Mononuclear cell (primary cell): Measurements from ENCODE around the gene TTC28. TPM values are rescaled to one million over a fixed set of nuclear protein-coding genes. Genes with fewer than 3 reads are reported as not detected.

Experiments
- H3K27me3 ChIP-seq: 2 replicates; pipeline ENCODE4 v1.6.0; 2011; ENCODE audit warnings: low read length, control low read depth; ENCODE audit not compliant: insufficient read depth
- H3K4me1 ChIP-seq: 2 replicates; pipeline ENCODE4 v1.5.1; 2011; ENCODE audit warnings: mild to moderate bottlenecking, low read length, control low read depth; ENCODE audit not compliant: insufficient read depth
- H3K4me3 ChIP-seq: 2 replicates; pipeline ENCODE4 v1.5.1; 2011; ENCODE audit warnings: mild to moderate bottlenecking, low read length, moderate library complexity
- H3K9me3 ChIP-seq: 2 replicates; pipeline ENCODE4 v1.5.1; 2011; ENCODE audit warnings: low read depth, mild to moderate bottlenecking, control low read depth, low read length
- total RNA-seq: library from RNA; depleted of rRNA; stranded (reverse); fragments of >200 nt; gene quantifications from one replicate; pipeline ENCODE4 v1.2.3, GENCODE V29; 2012

Gene TTC28
- total RNA-seq, 1 donor = 1.5 TPM

DNA sequence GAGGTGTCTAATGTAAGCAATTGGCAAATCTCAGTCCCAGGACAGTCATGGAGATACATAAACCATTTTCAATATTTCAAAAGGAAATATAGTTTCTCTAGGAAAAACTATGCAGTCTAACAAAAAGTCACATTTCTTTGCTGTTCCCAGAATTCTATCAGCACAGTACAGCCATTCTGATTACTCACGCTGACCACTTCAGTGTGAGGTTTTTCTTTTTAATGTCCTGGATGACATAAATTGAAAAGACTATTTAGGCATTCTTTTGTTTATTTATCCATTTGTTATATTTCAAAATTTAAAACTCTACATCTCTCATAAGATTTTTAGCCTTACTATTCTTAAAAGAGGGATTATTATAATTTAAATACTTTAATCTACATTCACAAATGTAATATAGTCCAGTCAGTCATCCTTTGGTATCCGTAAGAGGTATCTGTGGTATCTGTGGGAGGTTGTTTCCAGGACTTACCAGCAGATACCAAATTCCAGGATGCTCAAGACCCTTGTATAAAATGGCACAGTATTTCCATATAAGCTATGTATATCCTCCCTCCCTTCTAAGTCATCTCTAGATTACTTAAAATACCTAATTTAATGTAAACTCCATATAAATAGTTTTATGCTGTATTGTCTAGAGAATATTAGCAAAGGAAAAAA lies 429.5 kb downstream of the TTC28 start:
- Histone ChIP-seq H3K9me3 (no peaks in the 10 kb centered on the region), H3K27me3 (no peaks in the 10 kb centered on the region), H3K4me1 (no peaks in the 10 kb centered on the region), H3K4me3 (no peak overlapping the region)

- Histone ChIP-seq H3K4me3 (no peak overlapping the region), H3K27me3 (no peaks in the 10 kb centered on the region), H3K9me3 (no peaks in the 10 kb centered on the region), H3K4me1 (no peaks in the 10 kb centered on the region)
Measured at GRCh38 chr22:28249402-28249801, 430.2 kb downstream of the TTC28 start.

GRCh38 chr22:28247667-28248363 lies 431.8 kb downstream of the TTC28 start:
- H3K9me3 ChIP-seq = no peaks in the 10 kb centered on the region

DNA sequence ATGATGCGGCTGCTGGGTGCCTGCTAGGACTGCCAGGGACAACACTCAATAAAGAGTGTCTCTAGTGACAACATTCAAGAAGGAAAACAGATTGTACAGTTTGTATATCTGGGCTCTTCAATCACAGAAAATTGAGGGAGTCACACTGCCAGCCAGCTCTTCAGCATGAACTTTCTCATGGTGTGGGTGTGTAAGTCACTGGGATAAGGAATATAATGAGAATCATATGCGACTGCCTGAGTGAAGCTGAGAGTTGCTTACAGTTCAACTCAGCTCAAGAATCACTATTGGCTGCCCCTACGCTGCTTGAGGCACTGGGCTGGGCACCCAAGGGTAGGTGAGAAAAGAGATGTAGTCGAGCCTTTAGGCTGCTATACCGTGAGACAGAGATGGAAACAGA lies 432.5 kb downstream of the TTC28 start:
- no peaks in the 10 kb centered on the region for H3K4me1 ChIP-seq
- no peaks in the 10 kb centered on the region for H3K27me3 ChIP-seq
- no peak overlapping the region for H3K4me3 ChIP-seq
- H3K9me3 ChIP-seq = no peaks in the 10 kb centered on the region

More at GRCh38 chr22:28247667-28248363, 431.8 kb downstream of the TTC28 start:
- Histone ChIP-seq H3K27me3 (no peaks in the 10 kb centered on the region), H3K4me1 (no peaks in the 10 kb centered on the region), H3K4me3 (no peak overlapping the region)

GRCh38 chr22:28246397-28246796 lies 433.2 kb downstream of the TTC28 start:
- Histone ChIP-seq H3K9me3 (no peaks in the 10 kb centered on the region), H3K4me3 (no peak overlapping the region), H3K4me1 (no peaks in the 10 kb centered on the region), H3K27me3 (no peaks in the 10 kb centered on the region)

DNA sequence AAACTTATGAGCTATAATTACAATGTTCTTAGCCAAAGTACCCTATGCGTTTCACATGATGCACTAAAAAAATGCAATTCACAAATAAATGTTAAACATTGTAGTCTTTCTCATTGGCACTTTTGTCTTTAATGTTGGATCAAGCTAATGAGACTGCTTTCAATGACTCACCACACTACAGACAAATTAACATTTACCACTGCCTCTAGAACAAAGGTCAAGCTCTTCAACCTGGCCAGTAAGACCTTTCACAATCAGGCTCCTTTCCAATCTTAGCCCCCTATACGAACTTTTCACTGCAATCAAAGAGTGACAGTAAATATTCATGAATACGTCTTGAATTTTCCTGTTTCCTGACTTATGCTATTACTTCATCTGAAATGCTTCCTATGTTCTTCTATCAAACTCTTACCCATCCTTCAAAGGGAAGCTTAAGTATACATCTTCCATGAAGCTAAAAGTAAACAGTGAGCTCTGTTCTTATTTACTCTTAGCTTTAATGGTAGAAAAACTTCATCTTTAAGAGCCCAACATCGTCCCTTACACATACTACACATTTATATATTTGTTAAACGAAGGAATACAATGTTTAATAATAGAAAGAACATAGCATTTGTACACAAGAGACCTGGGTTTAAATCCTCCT lies 433.9 kb downstream of the TTC28 start:
- H3K4me1 ChIP-seq = no peaks in the 10 kb centered on the region
- no peak overlapping the region for H3K4me3 ChIP-seq
- H3K9me3 ChIP-seq = no peaks in the 10 kb centered on the region
- H3K27me3 ChIP-seq = no peaks in the 10 kb centered on the region

GRCh38 chr22:28244757-28245156 lies 434.9 kb downstream of the TTC28 start:
- no peaks in the 10 kb centered on the region for H3K4me1 ChIP-seq
- H3K9me3 ChIP-seq = no peaks in the 10 kb centered on the region
- no peaks in the 10 kb centered on the region for H3K27me3 ChIP-seq
- no peak overlapping the region for H3K4me3 ChIP-seq

GRCh38 chr22:28243539-28243938 lies 436.1 kb downstream of the TTC28 start:
- Histone ChIP-seq H3K9me3 (no peaks in the 10 kb centered on the region), H3K4me3 (no peak overlapping the region)

DNA sequence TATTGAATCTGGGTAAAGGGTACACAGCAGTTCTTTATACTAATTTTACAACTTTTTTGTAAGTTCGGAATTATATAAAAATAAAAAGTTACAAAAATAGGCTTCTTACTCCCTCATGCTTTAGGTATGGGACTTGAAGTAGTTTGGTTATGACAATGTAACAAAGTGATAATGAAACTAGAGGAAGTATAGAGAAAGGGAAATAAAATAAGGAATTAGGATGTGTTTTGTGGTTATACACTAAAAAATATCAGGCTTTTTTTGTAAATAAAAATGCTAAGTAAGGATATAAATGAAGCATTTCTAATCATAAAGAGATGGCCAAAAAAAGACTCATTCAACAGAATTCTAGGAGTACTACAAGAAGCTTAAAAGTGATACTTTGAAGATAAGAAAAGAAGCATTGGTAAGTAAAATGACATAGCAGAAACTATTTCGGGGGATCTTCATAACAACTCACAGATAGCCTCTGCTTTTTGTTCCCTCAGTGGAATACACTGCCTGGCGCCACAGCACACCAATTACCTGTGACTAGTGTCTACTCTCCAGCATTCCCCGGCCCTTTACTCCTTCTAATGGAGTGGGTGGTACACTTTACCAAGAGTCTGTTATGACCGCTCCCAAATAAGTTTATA lies 437.9 kb downstream of the TTC28 start:
- Histone ChIP-seq H3K27me3 (no peaks in the 10 kb centered on the region), H3K9me3 (peaks cover 4% of the 10 kb centered on the region), H3K4me3 (no peak overlapping the region), H3K4me1 (no peaks in the 10 kb centered on the region)

More at GRCh38 chr22:28243539-28243938, 436.1 kb downstream of the TTC28 start:
- no peaks in the 10 kb centered on the region for H3K27me3 ChIP-seq
- no peaks in the 10 kb centered on the region for H3K4me1 ChIP-seq

DNA sequence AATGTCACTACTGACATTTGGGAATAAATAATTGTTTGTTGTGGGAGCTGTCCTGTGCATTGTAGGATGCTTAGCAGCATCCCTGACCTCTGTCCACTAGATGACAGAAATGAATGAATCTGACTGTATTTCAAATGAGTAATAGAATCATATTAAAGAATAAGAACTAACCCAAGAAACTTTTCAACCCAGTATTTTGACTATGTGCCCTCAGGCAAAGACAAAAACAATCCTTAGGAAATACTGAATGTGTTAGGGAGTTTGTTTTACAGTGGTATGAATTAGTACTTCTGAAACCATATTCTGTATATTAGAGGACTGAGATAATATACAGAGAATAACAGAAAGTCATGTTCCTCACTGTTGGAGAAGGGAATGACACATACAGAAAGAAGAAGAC lies 439.7 kb downstream of the TTC28 start:
- no peak overlapping the region for H3K4me3 ChIP-seq
- H3K9me3 ChIP-seq = peaks cover 4% of the 10 kb centered on the region
- H3K4me1 ChIP-seq = no peaks in the 10 kb centered on the region
- H3K27me3 ChIP-seq = no peaks in the 10 kb centered on the region

DNA sequence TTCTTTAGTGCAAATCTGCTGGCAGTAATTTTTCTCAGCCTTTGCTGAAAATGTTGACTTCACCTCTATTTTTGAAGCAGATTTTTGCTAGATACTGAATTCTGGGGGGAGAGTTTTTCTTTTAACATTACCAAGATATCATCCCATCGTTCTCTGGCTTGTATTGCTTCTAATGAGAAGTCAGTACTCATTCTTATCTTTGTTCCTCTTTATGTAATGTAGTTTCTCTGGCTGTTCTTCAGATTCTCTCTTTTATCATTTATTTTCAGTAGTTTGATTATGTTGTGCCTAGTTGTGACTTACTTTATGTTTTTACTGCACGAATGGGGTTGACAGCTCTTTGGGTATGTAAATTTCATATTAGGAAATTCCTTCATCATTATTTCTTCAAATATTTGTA lies 441.9 kb downstream of the TTC28 start:
- Histone ChIP-seq H3K27me3 (no peaks in the 10 kb centered on the region), H3K4me3 (no peak overlapping the region), H3K4me1 (no peaks in the 10 kb centered on the region), H3K9me3 (peaks cover 4% of the 10 kb centered on the region)

GRCh38 chr22:28237112-28237511 lies 442.5 kb downstream of the TTC28 start:
- peaks cover 4% of the 10 kb centered on the region for H3K9me3 ChIP-seq
- no peaks in the 10 kb centered on the region for H3K4me1 ChIP-seq
- H3K27me3 ChIP-seq = no peaks in the 10 kb centered on the region
- H3K4me3 ChIP-seq = no peak overlapping the region

DNA sequence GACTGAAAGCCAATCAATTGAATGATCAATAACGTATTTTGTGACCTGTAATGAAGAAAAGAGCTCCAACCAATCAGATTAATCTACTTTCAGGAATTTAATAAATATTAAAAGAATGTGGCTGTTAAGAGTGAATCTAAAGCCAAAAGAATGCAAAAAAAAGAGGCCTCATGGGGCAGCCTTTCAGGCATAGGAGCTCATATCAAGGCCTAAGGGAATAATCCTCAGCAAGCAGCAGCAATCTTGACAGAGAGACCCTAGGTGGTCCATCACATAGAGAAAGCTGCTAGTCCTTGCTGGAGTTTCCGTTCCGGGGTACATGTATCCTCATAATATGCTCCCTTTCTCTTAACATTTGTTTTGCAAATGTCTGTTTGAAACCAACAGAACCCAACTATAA lies 447.4 kb downstream of the TTC28 start:
- H3K27me3 ChIP-seq = no peaks in the 10 kb centered on the region
- H3K9me3 ChIP-seq = no peaks in the 10 kb centered on the region
- H3K4me3 ChIP-seq = no peak overlapping the region
- H3K4me1 ChIP-seq = no peaks in the 10 kb centered on the region

- H3K27me3 ChIP-seq = no peaks in the 10 kb centered on the region
- no peaks in the 10 kb centered on the region for H3K4me1 ChIP-seq
- H3K9me3 ChIP-seq = no peaks in the 10 kb centered on the region
- H3K4me3 ChIP-seq = no peak overlapping the region
Measured at GRCh38 chr22:28231441-28231840, 448.2 kb downstream of the TTC28 start.

GRCh38 chr22:28230671-28231070 lies 449.0 kb downstream of the TTC28 start:
- H3K9me3 ChIP-seq = no peaks in the 10 kb centered on the region
- H3K4me3 ChIP-seq = no peak overlapping the region
- no peaks in the 10 kb centered on the region for H3K4me1 ChIP-seq
- H3K27me3 ChIP-seq = no peaks in the 10 kb centered on the region
